ENCODE data around the gene RFPL2.

RFPL2 gene

GRCh38 chr22:32216911-32217310 lies 12.0 kb upstream of the RFPL2 start:
- Histone ChIP-seq H3K27me3 (ENCODE audit: low read length) (no peaks in the 10 kb centered on the region), H3K9me3 (ENCODE audit: insufficient read depth, low read length) (no peaks in the 10 kb centered on the region), H3F3A (ENCODE audit: insufficient read depth) (no peaks in the 10 kb centered on the region), H2AFZ (ENCODE audit: low read depth, low read length, severe bottlenecking) (no peak overlapping the region), H3K36me3 (ENCODE audit: low read length) (no peaks in the 10 kb centered on the region), H3K4me2 (ENCODE audit: low read depth, low read length, poor library complexity, severe bottlenecking) (no peak overlapping the region), H4K20me1 (ENCODE audit: low read depth, low read length) (no peaks in the 10 kb centered on the region), H3K4me3 (ENCODE audit: insufficient read depth, low read length, poor library complexity, severe bottlenecking) (no peak overlapping the region), H3K9ac (ENCODE audit: low read length) (no peak overlapping the region), H3K9me2 (replicated peaks; ENCODE audit: insufficient read depth, low read length) (no peaks in the 10 kb centered on the region), H3K79me2 (ENCODE audit: insufficient read depth, low read length) (no peaks in the 10 kb centered on the region), H3K27ac (ENCODE audit: low read depth, low read length) (no peak overlapping the region)
- TF ChIP-seq, protein P1, sequence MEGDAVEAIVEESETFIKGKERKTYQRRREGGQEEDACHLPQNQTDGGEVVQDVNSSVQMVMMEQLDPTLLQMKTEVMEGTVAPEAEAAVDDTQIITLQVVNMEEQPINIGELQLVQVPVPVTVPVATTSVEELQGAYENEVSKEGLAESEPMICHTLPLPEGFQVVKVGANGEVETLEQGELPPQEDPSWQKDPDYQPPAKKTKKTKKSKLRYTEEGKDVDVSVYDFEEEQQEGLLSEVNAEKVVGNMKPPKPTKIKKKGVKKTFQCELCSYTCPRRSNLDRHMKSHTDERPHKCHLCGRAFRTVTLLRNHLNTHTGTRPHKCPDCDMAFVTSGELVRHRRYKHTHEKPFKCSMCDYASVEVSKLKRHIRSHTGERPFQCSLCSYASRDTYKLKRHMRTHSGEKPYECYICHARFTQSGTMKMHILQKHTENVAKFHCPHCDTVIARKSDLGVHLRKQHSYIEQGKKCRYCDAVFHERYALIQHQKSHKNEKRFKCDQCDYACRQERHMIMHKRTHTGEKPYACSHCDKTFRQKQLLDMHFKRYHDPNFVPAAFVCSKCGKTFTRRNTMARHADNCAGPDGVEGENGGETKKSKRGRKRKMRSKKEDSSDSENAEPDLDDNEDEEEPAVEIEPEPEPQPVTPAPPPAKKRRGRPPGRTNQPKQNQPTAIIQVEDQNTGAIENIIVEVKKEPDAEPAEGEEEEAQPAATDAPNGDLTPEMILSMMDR (IDR thresholded peaks at IDR 0.05; ENCODE audit: insufficient read depth, low read length, poor library complexity, severe bottlenecking): no peak
- no peak for TF ChIP-seq EZH2phosphoT487 (conservative IDR thresholded peaks at IDR 0.05; ENCODE audit: low read length)

GRCh38 chr22:32211011-32211410 lies 6.1 kb upstream of the RFPL2 start:
- no peaks in the 10 kb centered on the region for H3K9me3 ChIP-seq (ENCODE audit: insufficient read depth, low read length)
- no peaks in the 10 kb centered on the region for H4K20me1 ChIP-seq (ENCODE audit: low read depth, low read length)
- H3K79me2 ChIP-seq (ENCODE audit: insufficient read depth, low read length): no peaks in the 10 kb centered on the region
- H3K4me3 ChIP-seq (ENCODE audit: insufficient read depth, low read length, poor library complexity, severe bottlenecking): no peak overlapping the region
- H3K27me3 ChIP-seq (ENCODE audit: low read length): no peaks in the 10 kb centered on the region
- no peak for TF ChIP-seq EZH2phosphoT487 (conservative IDR thresholded peaks at IDR 0.05; ENCODE audit: low read length)
- TF ChIP-seq, protein P1 (IDR thresholded peaks at IDR 0.05; ENCODE audit: insufficient read depth, low read length, poor library complexity, severe bottlenecking): no peak
- H3K27ac ChIP-seq (ENCODE audit: low read depth, low read length): no peak overlapping the region
- no peak overlapping the region for H3K4me2 ChIP-seq (ENCODE audit: low read depth, low read length, poor library complexity, severe bottlenecking)
- no peaks in the 10 kb centered on the region for H3K9me2 ChIP-seq (replicated peaks; ENCODE audit: insufficient read depth, low read length)
- H3F3A ChIP-seq (ENCODE audit: insufficient read depth): no peaks in the 10 kb centered on the region
- H2AFZ ChIP-seq (ENCODE audit: low read depth, low read length, severe bottlenecking): no peak overlapping the region
- no peaks in the 10 kb centered on the region for H3K36me3 ChIP-seq (ENCODE audit: low read length)
- no peak overlapping the region for H3K9ac ChIP-seq (ENCODE audit: low read length)

DNA sequence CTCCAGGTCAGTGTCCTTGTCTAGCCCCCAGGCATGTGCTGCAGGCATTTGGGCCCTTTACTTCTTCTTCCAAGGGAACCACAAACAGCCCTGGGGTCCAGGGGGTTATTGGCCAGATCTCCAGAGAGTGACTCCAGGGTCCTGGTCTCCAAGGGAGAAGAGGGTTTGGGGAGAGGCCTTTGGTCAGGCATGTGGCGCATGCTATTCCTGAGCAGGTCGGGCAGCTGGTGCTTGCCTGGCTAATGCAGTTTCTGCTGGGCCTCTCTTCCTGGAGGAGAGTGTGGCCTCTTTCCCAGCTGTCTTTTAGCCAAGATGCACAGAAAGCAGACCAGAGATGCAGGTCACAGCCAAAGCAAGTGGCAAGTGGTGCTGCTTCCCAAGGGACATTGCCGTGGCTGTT lies 3.8 kb upstream of the RFPL2 start:
- Histone ChIP-seq H3K9me3 (ENCODE audit: insufficient read depth, low read length) (no peaks in the 10 kb centered on the region), H3K79me2 (ENCODE audit: insufficient read depth, low read length) (no peaks in the 10 kb centered on the region), H3K4me2 (ENCODE audit: low read depth, low read length, poor library complexity, severe bottlenecking) (no peak overlapping the region), H4K20me1 (ENCODE audit: low read depth, low read length) (no peaks in the 10 kb centered on the region), H2AFZ (ENCODE audit: low read depth, low read length, severe bottlenecking) (no peak overlapping the region), H3K36me3 (ENCODE audit: low read length) (no peaks in the 10 kb centered on the region), H3K9me2 (replicated peaks; ENCODE audit: insufficient read depth, low read length) (no peaks in the 10 kb centered on the region), H3F3A (ENCODE audit: insufficient read depth) (no peaks in the 10 kb centered on the region), H3K27me3 (ENCODE audit: low read length) (no peaks in the 10 kb centered on the region), H3K9ac (ENCODE audit: low read length) (no peak overlapping the region), H3K27ac (ENCODE audit: low read depth, low read length) (no peak overlapping the region), H3K4me3 (ENCODE audit: insufficient read depth, low read length, poor library complexity, severe bottlenecking) (no peak overlapping the region)
- TF ChIP-seq EZH2phosphoT487 (conservative IDR thresholded peaks at IDR 0.05; ENCODE audit: low read length): no peak
- TF ChIP-seq, protein P1 (IDR thresholded peaks at IDR 0.05; ENCODE audit: insufficient read depth, low read length, poor library complexity, severe bottlenecking): no peak
